HepG2 (cell line): Measurements from ENCODE around the gene TMEM141. TPM values are rescaled to one million over a fixed set of nuclear protein-coding genes. Genes with fewer than 3 reads are reported as not detected.

Source experiments
- DZIP1 ChIP-seq: sonication (generic); formaldehyde crosslinking; IDR thresholded peaks from 2 replicates; pipeline ENCODE4 v1.5.0; 2020; ENCODE audit warnings: mild to moderate bottlenecking, missing genetic modification reagents
- RARA ChIP-seq: IDR thresholded peaks from 2 replicates; pipeline ENCODE4 v1.6.1; 2016; ENCODE audit warnings: missing genetic modification reagents, missing compliant biosample characterization
- TBX2 ChIP-seq: sonication (generic); formaldehyde crosslinking; IDR thresholded peaks from 2 replicates; pipeline ENCODE4 v1.5.0; 2020; ENCODE audit warnings: missing genetic modification reagents, mild to moderate bottlenecking, borderline replicate concordance
- TRIM24 ChIP-seq: sonication (generic); formaldehyde crosslinking; IDR thresholded peaks from 2 replicates; pipeline ENCODE4 v1.8.0; 2022; ENCODE audit warnings: mild to moderate bottlenecking, missing genetic modification reagents
- ZBTB38 ChIP-seq: sonication (generic); formaldehyde crosslinking; IDR thresholded peaks from 2 replicates; pipeline ENCODE4 v1.5.1; 2020; ENCODE audit warnings: mild to moderate bottlenecking, missing genetic modification reagents
- ZNF687 ChIP-seq: sonication (generic); formaldehyde crosslinking; IDR thresholded peaks from 2 replicates; pipeline ENCODE4 v1.5.1; 2020; ENCODE audit warnings: mild to moderate bottlenecking, missing genetic modification reagents, moderate library complexity
- ZSCAN12 ChIP-seq: sonication (generic); formaldehyde crosslinking; IDR thresholded peaks from 2 replicates; pipeline ENCODE4 v1.9.0; 2021; ENCODE audit warnings: mild to moderate bottlenecking, missing genetic modification reagents
- polyA plus RNA-seq, 8 experiments: library from polyadenylated mRNA; depleted of rRNA in 3 of 8; stranded (reverse) in 7 of 8; unstranded in 1 of 8; fragments of >200 nt; fragmentation: Illumina TruSeq in 4 of 8; extraction: Trizol in 4 of 8; gene quantifications; 2 replicates each; pipeline versions ENCODE4 v1.2.1 to v1.2.3, GENCODE V29; 2011 to 2016; ENCODE audit warnings: low read depth in 4 of 8, missing spikeins in 1 of 8, mixed read lengths in 1 of 8; ENCODE audit not compliant: insufficient read depth in 1 of 8
- total RNA-seq, 5 experiments: library from RNA; depleted of rRNA; stranded (reverse); fragments of >200 nt; fragmentation: Illumina TruSeq; extraction: Trizol; gene quantifications; 2 replicates each; pipeline ENCODE4 v1.2.3, GENCODE V29; 2016; ENCODE audit warnings: low read depth in 1 of 5
- TF ChIP-seq, protein P1 (sequence below): sonication (generic); formaldehyde crosslinking; IDR thresholded peaks from 2 replicates; pipeline ENCODE4 v1.5.0; 2020; ENCODE audit warnings: mild to moderate bottlenecking, missing genetic modification reagents, borderline replicate concordance
- TF ChIP-seq, protein P2 (sequence below): sonication (generic); formaldehyde crosslinking; IDR thresholded peaks from 2 replicates; pipeline ENCODE4 v1.5.0; 2020; ENCODE audit warnings: mild to moderate bottlenecking, missing genetic modification reagents, moderate library complexity
- TF ChIP-seq, protein P3 (sequence below): sonication (generic); formaldehyde crosslinking; IDR thresholded peaks from 2 replicates; pipeline ENCODE4 v1.5.0; 2020; ENCODE audit warnings: missing genetic modification reagents, mild to moderate bottlenecking, borderline replicate concordance
- TF ChIP-seq, protein P4 (sequence below): sonication (generic); formaldehyde crosslinking; conservative IDR thresholded peaks from 2 replicates; pipeline ENCODE4 v1.4.0; 2020; ENCODE audit warnings: missing genetic modification reagents

Gene TMEM141
- total and polyA plus RNA-seq, 2 of the 13 experiments (the other 11 are each of a cell fraction or from before 2014, with no cell fraction given), result 81.0 to 202 TPM

GRCh38 chr9:136765041-136765440, 26.1 kb upstream of the TMEM141 start (continued):
- TF ChIP-seq, protein P1, sequence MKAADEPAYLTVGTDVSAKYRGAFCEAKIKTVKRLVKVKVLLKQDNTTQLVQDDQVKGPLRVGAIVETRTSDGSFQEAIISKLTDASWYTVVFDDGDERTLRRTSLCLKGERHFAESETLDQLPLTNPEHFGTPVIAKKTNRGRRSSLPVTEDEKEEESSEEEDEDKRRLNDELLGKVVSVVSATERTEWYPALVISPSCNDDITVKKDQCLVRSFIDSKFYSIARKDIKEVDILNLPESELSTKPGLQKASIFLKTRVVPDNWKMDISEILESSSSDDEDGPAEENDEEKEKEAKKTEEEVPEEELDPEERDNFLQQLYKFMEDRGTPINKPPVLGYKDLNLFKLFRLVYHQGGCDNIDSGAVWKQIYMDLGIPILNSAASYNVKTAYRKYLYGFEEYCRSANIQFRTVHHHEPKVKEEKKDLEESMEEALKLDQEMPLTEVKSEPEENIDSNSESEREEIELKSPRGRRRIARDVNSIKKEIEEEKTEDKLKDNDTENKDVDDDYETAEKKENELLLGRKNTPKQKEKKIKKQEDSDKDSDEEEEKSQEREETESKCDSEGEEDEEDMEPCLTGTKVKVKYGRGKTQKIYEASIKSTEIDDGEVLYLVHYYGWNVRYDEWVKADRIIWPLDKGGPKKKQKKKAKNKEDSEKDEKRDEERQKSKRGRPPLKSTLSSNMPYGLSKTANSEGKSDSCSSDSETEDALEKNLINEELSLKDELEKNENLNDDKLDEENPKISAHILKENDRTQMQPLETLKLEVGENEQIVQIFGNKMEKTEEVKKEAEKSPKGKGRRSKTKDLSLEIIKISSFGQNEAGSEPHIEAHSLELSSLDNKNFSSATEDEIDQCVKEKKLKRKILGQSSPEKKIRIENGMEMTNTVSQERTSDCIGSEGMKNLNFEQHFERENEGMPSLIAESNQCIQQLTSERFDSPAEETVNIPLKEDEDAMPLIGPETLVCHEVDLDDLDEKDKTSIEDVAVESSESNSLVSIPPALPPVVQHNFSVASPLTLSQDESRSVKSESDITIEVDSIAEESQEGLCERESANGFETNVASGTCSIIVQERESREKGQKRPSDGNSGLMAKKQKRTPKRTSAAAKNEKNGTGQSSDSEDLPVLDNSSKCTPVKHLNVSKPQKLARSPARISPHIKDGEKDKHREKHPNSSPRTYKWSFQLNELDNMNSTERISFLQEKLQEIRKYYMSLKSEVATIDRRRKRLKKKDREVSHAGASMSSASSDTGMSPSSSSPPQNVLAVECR (CRISPR knock-in tag), result 0 out of 2 replicates have a peak, but pooled peaks have one; percentile 30
- TF ChIP-seq ZSCAN12 (no peak), ZBTB38 (CRISPR knock-in tag) (no peak), DZIP1 (CRISPR knock-in tag) (no peak), RARA (CRISPR knock-in tag) (peak; percentile 83), TRIM24 (CRISPR knock-in tag) (no peak), TBX2 (CRISPR knock-in tag) (no peak), ZNF687 (CRISPR knock-in tag) (peak; percentile 53)
- TF ChIP-seq, protein P2, sequence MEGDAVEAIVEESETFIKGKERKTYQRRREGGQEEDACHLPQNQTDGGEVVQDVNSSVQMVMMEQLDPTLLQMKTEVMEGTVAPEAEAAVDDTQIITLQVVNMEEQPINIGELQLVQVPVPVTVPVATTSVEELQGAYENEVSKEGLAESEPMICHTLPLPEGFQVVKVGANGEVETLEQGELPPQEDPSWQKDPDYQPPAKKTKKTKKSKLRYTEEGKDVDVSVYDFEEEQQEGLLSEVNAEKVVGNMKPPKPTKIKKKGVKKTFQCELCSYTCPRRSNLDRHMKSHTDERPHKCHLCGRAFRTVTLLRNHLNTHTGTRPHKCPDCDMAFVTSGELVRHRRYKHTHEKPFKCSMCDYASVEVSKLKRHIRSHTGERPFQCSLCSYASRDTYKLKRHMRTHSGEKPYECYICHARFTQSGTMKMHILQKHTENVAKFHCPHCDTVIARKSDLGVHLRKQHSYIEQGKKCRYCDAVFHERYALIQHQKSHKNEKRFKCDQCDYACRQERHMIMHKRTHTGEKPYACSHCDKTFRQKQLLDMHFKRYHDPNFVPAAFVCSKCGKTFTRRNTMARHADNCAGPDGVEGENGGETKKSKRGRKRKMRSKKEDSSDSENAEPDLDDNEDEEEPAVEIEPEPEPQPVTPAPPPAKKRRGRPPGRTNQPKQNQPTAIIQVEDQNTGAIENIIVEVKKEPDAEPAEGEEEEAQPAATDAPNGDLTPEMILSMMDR (CRISPR knock-in tag), result peak; percentile 24; the same call in 1 of the 2 replicates
- TF ChIP-seq, protein P3, sequence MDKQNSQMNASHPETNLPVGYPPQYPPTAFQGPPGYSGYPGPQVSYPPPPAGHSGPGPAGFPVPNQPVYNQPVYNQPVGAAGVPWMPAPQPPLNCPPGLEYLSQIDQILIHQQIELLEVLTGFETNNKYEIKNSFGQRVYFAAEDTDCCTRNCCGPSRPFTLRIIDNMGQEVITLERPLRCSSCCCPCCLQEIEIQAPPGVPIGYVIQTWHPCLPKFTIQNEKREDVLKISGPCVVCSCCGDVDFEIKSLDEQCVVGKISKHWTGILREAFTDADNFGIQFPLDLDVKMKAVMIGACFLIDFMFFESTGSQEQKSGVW (CRISPR knock-in tag), result no peak
- TF ChIP-seq, protein P4, sequence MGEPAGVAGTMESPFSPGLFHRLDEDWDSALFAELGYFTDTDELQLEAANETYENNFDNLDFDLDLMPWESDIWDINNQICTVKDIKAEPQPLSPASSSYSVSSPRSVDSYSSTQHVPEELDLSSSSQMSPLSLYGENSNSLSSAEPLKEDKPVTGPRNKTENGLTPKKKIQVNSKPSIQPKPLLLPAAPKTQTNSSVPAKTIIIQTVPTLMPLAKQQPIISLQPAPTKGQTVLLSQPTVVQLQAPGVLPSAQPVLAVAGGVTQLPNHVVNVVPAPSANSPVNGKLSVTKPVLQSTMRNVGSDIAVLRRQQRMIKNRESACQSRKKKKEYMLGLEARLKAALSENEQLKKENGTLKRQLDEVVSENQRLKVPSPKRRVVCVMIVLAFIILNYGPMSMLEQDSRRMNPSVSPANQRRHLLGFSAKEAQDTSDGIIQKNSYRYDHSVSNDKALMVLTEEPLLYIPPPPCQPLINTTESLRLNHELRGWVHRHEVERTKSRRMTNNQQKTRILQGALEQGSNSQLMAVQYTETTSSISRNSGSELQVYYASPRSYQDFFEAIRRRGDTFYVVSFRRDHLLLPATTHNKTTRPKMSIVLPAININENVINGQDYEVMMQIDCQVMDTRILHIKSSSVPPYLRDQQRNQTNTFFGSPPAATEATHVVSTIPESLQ (CRISPR knock-in tag), result no peak
